Measurements from ENCODE around the gene ANKLE2.
A peak's percentile ranks its signal among the peaks of the same experiment; 100 is the strongest.

The ANKLE2 gene

DNA sequence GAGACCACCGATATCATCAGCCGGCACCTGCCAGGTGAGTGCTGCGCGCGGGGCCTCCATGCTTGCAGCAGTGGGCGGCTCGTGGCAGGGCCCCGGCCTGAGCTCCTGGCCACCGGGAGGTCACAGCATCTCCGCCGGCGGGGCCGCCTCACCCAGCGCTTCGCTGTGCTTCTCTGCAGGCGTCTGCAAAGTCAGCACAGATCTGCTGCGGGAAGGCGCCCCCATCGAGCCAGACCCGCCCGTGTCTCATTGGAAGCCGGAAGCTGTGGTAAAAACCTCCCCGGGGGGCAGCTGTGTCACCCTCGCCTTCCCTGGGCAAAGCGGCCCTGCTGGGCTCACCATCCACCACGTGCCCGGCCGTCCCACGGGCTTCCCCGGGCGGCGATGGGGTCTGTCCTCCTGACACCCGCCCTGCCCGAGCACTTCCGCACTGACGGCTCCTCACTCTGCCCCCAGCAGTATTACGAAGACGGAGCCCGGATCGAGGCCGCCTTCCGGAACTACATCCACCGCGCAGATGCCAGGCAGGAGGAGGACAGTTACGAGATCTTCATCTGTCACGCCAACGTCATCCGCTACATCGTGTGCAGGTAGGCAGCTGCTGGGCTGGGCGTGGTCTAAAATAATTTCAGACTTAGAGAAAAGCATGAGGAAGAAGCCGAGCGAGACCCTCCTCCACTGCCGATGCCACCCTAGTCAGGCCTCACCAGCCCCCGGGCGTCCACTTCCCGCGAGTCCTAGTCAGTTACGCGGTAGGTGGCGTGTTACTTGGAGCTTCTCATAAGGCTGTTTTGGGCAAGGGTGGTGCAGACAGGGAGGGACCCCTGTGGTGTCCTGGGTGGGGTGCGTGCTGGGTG is 43.9 kb downstream of the ANKLE2 start:
- TF ChIP-seq, protein P1, sequence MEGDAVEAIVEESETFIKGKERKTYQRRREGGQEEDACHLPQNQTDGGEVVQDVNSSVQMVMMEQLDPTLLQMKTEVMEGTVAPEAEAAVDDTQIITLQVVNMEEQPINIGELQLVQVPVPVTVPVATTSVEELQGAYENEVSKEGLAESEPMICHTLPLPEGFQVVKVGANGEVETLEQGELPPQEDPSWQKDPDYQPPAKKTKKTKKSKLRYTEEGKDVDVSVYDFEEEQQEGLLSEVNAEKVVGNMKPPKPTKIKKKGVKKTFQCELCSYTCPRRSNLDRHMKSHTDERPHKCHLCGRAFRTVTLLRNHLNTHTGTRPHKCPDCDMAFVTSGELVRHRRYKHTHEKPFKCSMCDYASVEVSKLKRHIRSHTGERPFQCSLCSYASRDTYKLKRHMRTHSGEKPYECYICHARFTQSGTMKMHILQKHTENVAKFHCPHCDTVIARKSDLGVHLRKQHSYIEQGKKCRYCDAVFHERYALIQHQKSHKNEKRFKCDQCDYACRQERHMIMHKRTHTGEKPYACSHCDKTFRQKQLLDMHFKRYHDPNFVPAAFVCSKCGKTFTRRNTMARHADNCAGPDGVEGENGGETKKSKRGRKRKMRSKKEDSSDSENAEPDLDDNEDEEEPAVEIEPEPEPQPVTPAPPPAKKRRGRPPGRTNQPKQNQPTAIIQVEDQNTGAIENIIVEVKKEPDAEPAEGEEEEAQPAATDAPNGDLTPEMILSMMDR (IDR thresholded peaks at IDR 0.05): no peak
- Mint-ChIP-seq H3K4me3 (no peak overlapping the region), H3K36me3 (ENCODE audit: low read depth) (peaks cover 39% of the 10 kb centered on the region), H3K9me3 (no peaks in the 10 kb centered on the region), H3K27ac (no peak overlapping the region), H3K4me1 (peaks cover 5% of the 10 kb centered on the region), H3K27me3 (ENCODE audit: low read depth, poor library complexity) (no peaks in the 10 kb centered on the region)
- DNase-seq: no peak

- H3K27ac Mint-ChIP-seq: no peak overlapping the region
- peaks cover 39% of the 10 kb centered on the region for H3K36me3 Mint-ChIP-seq (ENCODE audit: low read depth)
- no peaks in the 10 kb centered on the region for H3K9me3 Mint-ChIP-seq
- no peak overlapping the region for H3K4me3 Mint-ChIP-seq
- TF ChIP-seq, protein P1 (IDR thresholded peaks at IDR 0.05): no peak
- DNase-seq: no peak
- H3K27me3 Mint-ChIP-seq (ENCODE audit: low read depth, poor library complexity): no peaks in the 10 kb centered on the region
- peaks cover 5% of the 10 kb centered on the region for H3K4me1 Mint-ChIP-seq
These were observed 44.6 kb downstream of the ANKLE2 start for GRCh38 chr12:132717011-132717410.

DNA sequence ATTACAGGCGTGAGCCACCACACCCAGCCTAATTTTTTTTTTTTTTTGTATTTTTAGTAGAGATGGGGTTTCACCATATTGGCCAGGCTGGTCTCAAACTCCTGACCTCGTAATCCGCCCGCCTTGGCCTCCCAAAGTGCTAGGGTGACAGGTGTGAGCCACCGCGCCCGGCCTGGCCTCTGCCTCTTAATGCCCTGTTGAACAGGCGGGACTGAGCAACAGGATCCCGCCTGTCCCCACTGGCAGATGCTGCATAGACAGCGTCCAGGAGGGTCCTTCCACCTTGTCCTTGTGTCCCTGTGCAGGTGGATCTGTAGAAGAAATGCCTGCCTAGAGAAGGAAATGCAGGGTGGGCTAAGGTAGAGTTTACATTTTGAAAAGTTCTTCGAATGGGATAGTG is 45.3 kb downstream of the ANKLE2 start:
- TF ChIP-seq, protein P1 (IDR thresholded peaks at IDR 0.05): no peak
- Mint-ChIP-seq H3K36me3 (ENCODE audit: low read depth) (peaks cover 39% of the 10 kb centered on the region), H3K9me3 (no peaks in the 10 kb centered on the region), H3K4me3 (no peak overlapping the region), H3K27ac (no peak overlapping the region), H3K27me3 (ENCODE audit: low read depth, poor library complexity) (peaks cover under 1% of the 10 kb centered on the region), H3K4me1 (peaks cover 5% of the 10 kb centered on the region)
- no peak for DNase-seq

- Mint-ChIP-seq H3K4me1 (peaks cover 5% of the 10 kb centered on the region), H3K36me3 (ENCODE audit: low read depth) (peaks cover 34% of the 10 kb centered on the region), H3K27ac (no peak overlapping the region), H3K9me3 (no peaks in the 10 kb centered on the region), H3K4me3 (no peak overlapping the region), H3K27me3 (ENCODE audit: low read depth, poor library complexity) (peaks cover 3% of the 10 kb centered on the region)
- DNase-seq: no peak
- TF ChIP-seq, protein P1 (IDR thresholded peaks at IDR 0.05): no peak
These were observed 45.8 kb downstream of the ANKLE2 start for GRCh38 chr12:132715874-132716273.

DNA sequence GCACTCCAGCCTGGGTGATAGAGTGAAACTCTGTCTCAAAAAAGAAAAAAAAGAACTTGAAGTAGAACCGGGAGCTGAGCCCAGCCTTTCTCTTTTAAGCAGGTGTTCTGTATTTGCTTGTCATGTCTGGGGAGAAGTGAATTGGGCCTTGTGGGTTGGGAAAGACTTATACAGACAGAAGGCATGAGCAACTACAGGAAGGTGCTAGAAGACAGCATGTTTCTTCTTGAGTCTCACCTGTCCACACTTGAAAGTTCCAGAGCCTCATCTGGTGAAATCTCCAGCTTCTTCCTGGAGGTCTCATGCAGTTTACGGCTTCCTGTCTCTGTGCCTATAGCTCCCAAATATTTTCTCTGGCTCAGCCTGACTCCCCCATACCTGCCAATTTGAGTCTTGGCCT is 48.5 kb downstream of the ANKLE2 start:
- no peak for DNase-seq
- Mint-ChIP-seq H3K4me1 (peaks cover 10% of the 10 kb centered on the region), H3K27me3 (ENCODE audit: low read depth, poor library complexity) (peaks cover 3% of the 10 kb centered on the region), H3K4me3 (peak overlapping the region; percentile 32), H3K36me3 (ENCODE audit: low read depth) (peaks cover 19% of the 10 kb centered on the region), H3K9me3 (peaks cover 5% of the 10 kb centered on the region), H3K27ac (peak overlapping the region; percentile 39)
- TF ChIP-seq, protein P1 (IDR thresholded peaks at IDR 0.05): no peak
